ENCODE data around the gene HEBP2.

HEBP2 gene

DNA sequence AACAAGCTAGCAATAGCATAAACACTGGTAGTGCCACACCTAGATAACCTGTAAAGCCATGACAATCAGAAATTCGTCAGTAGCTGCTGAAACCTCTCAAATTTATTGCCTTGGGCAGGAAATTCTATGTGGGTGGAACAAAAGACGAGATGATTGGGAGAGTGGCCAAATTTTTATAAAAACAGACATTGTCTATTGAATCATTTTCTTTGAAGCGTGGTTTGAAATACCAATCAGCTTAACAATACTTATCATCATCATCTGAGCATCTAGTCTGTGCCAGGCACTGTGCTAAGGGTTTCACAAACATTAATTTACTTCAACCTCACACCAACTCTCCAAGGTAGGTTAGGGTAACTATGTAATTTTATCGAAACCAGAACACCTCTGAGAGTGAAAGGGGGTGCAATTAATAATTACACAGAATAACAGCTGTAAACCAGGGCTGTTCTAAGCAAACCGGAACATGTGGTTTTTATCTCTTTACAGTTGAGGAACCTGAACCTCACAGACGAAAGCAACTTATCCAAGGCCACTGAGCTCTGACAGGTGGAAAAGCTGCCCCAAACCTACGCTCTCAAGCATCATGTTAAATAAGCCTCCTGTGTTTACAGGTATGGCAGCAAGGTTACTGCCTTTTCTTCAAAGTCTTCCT, 51.9 kb downstream of the HEBP2 start:
- no peak for DNase-seq

DNA sequence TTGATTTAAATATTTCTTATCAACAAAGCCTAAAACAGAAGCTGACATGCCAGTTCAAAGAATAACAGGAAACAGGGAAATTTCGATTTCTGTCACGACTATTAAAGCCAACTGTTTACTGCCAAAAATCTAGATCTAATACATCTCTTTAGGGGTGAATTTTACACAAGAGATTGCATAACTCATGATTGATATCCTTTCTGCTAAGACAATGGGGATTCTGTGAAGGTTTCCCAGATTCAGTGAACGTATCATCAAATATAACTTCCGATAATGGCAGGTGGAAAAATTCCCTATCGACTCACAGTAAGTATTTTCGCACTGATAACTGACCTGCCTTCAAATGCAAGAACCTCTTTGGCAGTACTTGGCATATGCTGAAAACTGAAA, 52.4 kb downstream of the HEBP2 start:
- DNase-seq = no peak

DNA sequence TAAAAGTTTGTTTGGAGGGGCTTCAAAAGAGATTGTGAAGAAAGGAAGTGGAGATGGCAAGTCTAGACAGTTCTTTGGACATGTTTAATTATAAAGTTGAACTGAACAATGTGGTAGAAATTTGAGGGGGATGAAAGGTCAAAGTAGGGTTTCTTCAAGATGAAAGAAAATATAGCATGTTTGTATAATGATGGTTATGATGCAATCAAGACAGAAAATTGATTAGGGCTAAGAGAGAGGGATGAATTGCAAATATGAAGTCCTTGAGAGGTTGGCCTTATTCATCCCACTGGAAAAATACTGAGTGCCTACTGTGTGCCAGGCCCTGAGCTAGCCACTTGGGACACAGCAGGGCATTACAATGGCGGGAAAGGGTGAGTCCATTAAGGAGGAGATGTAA, 57.6 kb downstream of the HEBP2 start:
- no peak for DNase-seq

DNA sequence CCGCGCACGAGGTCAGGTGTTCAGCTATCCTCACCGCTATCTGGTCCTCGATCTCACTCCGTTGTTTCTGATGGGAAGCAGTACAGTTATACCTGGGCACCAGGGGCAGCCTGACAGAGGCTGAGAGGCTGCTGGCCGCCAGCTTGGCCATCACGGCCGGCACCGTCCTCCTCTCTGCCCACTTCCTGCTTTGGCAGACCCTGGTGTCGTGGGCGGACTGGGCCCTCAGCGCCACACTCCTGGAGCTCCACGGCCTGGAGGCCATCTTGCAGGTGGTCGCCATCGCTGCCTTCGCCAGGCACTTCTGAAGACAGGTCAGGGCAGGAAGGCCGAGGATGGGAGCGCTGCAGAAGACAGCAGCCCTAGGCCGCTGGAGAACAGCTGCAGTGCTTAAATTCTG, 60.1 kb downstream of the HEBP2 start:
- no peak for DNase-seq

DNA sequence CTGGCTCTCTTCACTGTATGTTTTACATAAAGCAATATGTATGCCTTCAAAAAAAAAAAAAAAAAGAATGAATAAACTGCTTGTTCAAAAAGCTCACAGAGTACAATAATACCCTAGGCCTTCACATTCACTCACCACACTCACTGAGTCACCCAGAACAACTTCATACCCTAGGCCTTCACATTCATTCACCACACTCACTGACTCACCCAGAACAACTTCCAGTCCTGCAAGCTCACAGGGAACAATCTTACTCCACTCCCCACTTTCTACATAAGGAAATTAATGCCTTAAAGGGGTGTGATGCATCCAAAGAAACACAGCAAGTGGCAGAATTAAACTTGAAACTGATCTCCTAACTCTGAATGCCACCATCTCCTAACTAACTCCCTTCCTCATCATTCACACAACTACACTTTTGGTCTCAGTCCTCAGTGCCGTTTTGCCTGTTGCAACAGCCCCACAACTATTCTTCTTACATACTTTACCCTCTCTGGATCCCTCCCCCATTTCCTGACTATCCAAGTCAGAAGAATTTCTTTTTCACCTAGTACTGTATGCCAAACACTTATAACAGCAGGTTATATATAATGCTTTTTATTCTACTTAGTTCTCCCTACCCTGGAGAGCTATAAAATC, 61.1 kb downstream of the HEBP2 start:
- peak; percentile 34 for DNase-seq

DNA sequence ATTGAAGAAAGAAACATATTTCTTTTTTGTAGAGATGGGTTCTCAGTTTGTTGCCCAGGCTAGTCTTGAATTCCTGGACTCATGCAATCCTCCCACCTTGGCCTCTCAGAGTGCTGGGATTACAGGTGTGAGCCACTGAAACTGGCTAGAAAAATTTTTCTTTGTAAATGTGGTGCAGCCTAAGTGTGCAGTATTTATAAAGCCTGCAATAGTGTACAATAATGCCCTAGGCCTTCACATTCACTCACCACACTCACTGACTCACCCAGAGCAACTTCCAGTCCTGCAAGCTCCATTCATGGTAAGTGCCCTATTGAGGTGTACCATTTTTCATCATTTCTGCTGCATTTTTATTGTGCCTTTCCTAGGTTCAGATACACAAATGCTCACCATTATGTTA, 63.9 kb downstream of the HEBP2 start:
- no peak for DNase-seq

DNA sequence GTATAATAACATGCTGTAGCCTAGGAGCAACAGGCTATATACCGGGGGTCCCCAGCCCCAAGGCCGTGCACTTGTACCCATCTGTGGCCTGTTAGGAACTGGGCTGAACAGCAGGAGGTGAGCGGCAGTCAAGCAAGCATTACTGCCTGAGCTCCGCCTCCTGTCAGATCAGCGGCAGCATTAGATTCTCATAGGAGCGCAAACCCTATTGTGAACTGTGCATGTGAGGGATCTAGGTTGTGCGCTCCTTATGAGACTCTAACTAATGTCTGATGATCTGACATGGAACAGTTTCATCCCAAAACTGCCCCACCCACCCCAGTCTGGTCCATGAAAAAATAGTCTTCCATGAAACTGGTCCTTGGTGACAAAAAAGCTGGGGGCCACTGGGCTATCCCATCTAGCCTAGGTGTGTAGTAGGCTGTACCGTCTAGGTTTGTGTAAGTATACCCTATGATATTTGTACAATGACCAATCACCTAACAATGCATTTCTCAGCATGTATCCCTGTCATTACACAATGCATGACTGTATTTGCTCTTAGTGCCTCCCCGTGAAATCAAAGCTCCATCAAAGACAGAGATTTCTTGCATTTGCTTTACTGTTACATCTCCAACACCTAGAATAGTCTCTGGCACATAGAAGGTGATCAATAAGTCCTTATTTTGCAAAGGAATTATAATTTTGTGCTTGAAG, 64.4 kb downstream of the HEBP2 start:
- no peak for DNase-seq

Measured in suppressor macrophage treated with lipopolysaccharide for 4 hours (primary cell).